HG02970 (cell line): ENCODE measurements around the gene TBC1D10A.
"Not testable (repeated sequence)": the region's sequence is repeated elsewhere in the genome, so short reads cannot be mapped to it uniquely, and the experiment has no call there.

Experiments used
- ATAC-seq: cut with Tn5 transposase; IDR thresholded peaks from one replicate; pipeline ENCODE4 v1.9.1; 2021; ENCODE audit warnings: mild to moderate bottlenecking, moderate library complexity, moderate number of reproducible peaks; ENCODE audit not compliant: unreplicated experiment, low FRiP score

Gene TBC1D10A

DNA sequence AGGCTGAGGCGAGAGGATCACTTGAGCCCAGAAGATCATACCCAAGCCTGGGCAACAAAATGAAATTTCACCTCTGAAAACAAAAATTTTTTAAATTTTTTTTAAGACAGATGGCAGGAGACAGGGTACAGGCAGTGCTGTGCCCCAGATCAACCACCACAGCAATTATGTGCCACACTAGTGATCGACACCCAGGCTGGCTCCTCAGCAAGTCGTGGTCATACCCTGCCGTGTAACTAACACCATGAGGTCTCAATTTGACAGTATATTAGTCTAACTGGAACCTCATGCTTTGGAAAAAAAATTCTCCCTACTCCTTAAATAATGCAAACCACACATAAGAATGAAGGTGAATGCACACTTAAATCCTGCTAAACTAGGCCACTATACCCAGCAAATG, 21.7 kb upstream of the TBC1D10A start:
- no peak for ATAC-seq

DNA sequence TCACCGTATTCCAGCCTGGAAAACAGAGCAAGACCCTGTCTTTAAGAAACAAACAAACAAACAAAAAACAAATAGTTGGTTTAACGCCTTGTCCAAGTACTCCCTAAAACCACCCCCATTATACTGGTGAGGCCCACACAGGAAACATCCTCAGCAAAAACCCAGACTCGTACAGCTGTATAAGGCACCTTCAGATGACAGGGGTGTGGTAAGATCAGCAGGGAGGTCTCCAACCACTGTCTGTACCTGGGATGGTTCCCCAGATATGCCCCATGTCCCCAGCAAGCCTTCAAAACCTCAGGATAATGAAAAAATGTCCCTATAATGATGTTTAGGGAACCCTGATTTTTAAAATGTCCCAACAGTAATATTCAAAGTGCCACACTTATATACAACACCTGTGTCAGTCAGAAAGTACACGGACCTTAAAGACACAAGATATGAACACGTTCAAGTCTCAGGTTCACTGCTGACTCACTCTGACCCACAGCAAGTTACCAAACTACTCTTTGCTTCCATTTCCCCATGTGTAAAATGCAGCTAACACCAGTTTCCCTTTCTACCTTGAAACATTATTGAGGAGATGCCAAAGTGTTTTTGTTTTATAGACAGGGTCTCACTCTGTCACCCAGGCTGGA, 20.6 kb upstream of the TBC1D10A start:
- ATAC-seq, result no peak

DNA sequence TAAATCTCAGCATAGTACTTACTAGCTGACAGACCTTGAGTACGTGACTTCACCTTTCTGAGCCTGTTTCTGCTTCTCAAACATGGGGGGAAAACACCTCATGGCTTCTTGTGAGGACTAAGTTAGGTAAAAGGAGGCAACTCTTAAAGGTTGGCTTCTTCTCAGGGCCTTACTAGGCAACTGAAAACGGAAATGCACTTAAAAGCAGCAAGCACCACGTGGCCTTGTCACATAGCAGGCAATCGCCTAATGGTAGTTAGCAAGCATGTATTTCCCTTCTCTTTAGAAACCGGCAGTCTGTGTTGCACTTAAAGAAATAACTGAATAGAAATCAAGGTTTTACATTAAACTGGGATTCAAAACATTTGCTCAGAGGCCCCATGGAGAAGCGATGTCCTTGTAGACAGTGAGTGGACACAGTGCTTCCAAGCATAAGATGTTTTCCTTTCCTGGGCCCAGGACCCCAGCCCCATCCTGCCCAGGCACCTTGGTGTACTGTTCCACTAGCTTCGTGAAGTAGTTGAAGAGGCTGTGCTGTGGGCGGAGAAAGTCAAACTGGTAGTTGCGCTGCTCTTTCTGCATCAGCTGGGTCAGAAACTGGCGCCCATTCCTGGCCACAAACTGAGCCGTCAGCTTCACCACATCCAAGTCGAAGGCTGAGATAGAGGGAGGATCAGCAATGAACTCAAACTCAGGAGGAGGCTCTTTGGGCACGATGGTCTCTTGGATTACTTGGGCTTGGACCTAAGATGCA, 17.9 kb upstream of the TBC1D10A start:
- ATAC-seq, result no peak

DNA sequence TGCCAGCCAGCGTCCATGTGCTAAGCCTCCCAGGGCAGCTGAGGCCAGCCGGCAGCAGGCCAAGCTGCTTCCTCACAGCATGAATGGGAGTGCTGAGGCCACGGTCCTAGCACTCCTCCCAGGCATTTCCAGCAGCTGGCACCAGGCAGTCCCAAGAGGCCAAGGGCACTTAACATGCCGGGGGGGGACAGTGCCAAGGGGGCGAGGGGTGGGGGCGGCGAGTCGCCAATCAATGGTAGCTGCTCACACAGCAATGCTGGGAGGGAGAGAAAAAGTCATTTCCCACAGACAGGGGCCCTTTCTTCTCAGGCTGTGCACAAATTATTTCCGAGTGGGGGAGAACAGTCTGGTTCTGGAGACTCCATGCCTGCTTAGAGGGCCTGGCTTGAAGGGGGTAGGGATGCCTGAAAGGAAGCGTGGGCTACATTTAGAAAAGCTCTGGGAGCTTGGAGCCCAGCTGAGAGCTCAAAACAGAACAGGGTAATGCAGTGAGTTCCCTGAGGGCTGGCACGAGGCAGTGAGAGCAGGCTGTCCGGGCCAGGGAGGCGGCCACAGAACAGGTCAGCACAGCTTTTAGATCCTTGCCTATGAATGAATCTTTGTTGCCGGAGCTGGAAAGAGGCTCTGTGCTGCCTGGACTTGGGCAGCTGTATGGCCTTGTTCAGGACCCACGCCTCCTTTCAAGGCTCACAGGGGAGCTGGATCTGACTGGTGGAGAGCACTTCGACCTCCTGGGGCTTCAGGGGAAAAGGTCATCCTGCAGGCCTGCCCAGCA, 14.4 kb upstream of the TBC1D10A start:
- no peak for ATAC-seq

DNA sequence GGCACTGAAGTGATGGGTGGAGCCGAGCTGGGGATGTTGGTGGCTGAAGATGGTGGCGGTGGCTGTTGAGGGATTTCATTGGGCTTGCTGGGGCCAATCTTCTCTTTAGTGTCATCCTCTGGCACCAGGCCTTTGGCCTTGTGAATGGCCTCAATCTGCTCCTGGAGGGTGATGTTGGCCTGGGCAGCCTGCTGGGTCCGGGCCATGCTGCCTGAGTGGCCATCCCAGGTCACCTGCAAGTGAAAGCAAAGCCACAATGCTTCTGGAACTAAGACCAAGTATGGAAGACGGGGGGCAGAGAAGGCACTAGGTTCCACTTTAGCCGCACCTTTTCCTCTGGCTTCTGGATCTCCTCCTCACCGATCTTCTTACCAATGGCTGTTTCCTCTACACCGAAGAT, 12.1 kb upstream of the TBC1D10A start:
- no peak for ATAC-seq

DNA sequence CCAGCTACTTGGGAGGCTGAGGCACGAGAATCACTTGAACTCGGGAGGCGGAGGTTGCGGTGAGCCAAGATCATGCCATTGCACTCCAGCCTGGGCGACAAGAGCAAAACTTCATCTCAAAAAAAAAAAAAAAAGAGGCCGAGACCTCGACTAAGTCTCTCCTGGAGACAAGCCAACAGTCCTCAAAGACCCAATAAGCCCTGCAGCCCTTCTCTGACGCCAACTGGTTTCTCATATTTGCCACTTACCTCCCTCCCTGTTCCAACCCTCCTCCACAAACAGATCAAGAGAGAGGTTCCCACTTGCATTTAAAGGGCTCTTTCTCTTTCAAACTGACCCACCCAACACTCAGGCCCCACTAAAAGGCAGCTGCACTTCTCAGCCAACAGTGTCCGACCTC, 11.6 kb upstream of the TBC1D10A start:
- ATAC-seq, result not testable (repeated sequence)

DNA sequence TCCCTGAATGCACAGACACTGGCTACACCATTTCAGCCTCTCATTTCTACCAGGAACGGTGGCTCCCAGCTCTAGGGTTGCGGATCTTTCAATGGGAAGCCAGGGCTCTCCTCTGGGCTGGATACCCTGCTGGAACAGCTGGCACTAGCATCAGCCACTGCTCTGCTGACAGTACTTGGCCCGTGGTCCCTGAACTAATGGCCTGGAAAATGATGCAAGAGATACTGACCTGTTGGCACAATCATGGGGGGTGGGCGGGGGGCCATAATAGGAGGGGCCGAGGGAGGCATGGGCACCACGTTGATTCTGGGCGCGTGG, 10.7 kb upstream of the TBC1D10A start:
- ATAC-seq, result no peak

DNA sequence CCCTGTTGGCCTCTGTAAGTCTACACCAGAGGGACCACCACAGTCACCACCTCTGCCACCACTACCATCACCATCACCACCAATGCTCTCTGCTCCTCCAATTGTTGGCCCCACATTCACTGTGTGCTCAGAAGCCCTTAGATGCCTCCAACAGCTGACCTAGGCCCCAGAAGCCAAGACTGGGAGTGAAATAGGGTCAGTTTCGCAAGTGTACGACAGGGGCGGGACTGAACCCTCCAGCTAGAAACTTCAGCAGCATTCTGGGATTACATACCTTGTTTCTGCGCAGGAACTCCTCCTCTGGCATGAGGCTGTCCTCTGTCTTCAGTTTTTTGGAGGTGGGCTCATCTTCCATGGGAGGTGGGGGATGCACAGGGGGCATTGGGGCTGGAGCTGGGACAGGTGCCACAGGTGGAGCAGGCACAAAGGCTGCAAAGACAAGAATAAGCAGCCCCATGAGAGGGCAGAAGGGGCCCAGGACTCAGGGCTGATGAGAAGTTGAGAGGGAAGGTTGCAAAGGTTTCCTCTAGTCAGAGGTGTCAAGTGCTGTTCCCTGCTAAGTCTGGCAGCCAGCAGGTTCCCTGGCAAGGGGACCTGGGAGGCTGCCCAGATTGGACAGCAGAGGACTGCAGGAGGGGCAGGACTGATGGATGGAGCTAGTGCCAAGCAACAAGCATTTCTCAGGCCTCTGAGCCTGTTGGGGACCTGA, 10.2 kb upstream of the TBC1D10A start:
- ATAC-seq, result no peak

DNA sequence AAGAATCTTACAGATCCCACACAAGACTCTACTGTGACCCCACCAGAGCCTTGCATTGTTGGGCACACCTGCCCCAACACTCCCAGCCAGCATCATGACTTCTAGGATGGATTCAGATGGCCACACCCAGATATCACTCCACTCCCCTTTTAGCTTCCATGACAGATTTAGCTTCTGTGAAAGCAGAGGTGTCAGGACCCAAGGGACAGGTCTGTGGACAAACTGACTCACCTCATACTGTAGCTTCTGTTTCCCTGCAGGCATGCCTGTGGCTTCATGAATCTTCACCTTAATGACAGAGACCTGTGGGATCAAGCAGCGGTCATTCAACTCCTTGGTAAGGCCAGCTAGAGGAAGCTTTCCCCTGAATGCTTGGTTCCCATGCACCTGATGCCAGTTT, 8.5 kb upstream of the TBC1D10A start:
- no peak for ATAC-seq

DNA sequence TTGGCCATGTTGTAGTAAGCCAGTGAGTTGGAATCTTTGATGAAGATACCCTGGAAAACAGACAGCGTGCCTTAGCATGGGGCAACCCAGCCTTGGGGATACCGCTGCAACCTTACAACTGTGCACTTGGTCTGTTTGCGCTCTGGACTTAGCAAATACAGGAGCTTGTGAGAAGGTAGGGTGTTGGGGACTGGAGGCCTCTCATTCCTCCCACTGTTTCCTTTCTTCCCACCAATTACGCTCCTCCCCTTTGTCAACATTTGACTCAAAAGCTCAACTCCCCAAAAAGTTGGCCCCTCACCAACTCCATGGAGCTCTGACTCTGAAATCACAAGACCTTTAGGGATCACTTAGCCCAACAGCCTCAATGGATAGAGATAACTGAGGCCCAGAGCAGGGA, 7.9 kb upstream of the TBC1D10A start:
- ATAC-seq, result no peak

DNA sequence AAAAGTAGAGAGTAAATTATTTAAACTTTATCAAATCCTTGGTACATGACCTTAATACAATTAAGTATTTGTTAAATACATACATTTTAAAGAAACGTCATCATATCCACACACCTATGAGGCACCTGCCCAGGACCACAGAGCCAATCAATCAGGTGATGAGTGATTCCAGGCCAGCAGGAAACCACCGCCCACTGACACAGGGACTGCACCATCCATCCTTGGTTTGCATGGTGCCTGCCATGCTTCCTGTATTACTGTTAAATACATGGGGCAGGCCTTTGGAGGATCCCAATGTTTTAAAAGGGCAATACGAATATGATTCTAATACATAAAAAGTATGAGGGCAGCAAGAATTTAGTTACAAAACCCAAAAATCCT, 7.0 kb upstream of the TBC1D10A start:
- ATAC-seq, result no peak

DNA sequence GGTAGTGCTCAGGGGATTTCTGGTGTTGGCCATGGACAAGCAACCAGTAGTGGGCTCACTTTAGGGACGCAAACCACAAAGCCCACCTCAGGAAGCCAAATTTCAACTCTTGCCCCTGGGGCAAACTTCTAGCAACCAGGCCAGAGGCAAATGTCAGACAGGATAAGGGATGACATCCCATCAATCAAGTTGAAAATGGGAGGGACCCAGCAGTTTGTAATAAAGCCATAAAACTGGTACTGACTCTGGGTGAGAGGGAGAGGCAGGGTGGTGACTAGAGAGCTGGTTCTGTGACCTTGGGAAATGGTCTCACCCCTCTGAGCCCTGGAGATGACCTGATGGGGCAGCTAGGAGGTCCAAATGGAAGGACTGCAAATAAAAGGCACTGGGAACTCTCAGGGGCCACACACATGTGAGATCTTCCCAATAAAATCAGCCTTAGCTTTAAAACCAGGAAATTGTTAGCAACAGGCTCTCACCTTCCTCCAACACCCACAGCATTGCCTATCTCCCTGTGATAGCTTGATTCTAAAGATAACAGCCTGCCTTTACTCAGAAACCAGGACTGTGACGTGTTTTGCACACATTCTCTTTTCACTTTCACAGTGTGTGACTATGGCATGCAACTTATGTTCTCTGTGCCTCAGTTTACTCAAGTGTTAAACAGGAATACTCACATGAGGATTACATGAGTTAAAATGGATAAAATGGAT, 6.4 kb upstream of the TBC1D10A start:
- ATAC-seq, result no peak

DNA sequence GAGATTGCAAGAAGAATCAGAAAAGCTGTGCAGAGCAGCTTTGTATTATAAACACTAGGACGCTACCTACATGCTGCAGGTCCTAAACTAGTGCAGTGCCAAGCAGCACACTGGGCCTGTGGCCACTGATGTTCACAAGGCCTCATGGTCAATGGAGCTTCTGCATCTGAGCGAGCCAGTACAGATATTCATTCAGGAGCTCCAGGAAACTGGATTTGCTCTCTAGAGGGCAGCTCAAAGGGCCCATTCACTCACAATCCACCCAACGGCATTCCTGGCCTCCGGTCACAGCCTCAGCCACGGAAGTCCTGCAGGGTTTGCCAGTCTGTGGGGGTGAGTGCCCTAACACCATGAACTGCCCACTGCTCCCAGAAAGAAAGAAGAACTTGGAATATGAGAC, 5.8 kb upstream of the TBC1D10A start:
- ATAC-seq, result no peak

DNA sequence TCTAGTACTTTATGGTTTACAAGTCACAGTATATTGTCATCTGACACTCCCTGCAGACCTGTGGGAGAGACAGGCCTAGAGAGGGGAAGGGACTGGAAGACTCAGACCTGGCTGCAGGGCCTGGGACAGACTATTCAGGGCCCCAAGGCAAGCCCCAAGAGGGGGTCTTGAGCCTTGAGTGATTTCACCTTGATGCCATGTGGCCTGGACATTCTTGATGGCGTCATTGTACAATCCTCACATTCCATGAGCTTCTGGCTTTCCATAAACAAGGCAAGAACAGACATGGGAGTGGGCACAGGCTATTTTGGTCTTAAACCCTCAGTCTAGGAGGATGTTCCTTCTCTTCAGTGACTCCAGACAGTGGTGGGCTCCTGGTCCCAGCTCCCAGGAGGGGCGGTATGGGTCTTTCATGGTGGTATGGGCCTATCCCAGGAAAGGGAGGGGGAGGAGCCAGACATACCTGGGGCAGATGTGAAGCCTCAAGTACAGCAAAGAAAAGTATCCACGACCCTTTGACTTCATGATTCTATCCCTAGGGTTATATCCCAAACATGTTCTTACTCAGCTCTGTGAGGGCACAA, 1.8 kb upstream of the TBC1D10A start:
- no peak for ATAC-seq

DNA sequence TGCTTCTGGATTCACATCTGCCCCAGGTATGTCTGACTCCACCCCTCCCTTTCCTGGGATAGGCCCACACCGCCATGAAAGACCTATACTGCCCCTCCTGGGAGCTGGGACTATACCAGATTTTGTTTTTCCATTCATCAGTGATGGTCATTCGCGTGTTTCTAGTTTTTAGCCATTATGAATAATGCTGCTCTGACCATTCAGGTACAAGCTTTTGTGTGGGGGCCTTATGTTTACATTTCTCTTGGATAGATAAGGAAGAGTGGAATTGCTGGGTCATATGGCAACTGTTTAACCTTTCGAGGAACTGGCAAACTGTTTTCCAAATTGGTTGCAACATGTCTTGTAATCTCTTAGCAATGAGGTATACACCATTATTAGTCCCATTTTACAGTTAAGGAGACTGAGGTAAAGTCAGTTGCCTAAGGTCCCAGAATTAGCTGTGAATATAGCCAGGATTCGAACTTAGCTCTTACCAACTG, 1.2 kb upstream of the TBC1D10A start:
- no peak for ATAC-seq

DNA sequence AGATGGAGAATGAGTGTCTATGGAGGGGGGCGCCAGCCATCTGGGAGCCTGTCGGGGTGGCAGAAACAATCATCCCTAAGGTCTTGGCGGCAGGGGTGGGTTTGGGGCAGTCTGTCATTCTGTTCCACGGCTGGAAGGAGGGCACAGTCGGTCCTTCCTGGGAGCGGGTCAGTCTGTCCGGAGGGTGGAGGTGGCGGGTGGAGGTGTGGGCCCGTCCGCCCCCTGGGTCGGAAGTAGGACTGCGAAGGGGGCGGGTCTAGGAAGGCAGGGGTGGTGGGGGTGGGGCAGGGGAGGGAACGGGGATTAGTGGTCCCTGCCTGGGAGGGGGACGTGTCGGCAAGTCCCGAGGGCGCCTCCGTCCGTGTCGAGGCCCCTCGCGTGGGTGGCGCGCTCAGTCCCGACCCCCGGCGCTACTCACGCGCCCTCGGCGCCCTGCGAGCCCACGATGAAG, 461 bp downstream of the TBC1D10A start:
- peak; percentile 30 for ATAC-seq

DNA sequence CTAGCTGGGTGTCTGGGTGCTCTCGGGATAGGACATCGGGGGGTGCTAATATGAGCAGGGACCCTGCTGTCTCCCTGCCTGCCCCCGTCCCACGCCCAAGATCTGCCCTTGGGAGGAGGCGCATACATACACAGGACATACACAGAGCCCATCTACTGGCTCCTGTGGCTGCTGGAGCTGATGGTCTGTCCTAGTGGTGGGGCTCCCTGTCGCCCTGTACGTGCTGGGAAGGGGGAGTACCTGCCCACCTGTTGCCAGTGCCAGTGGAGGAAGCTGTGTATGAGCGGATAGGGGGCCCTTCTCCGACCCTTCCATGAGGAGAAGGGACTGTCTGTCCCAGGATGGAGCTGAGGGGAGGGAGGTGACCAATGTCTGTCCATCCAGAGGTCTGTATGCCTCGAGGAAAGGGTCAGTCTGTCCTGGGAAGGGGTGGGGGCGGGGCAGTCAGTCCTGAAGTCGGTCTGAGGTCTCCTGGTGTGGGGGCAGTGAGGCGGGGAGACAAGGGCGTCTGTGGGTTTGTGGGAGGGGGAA, 952 bp downstream of the TBC1D10A start:
- ATAC-seq, result no peak

DNA sequence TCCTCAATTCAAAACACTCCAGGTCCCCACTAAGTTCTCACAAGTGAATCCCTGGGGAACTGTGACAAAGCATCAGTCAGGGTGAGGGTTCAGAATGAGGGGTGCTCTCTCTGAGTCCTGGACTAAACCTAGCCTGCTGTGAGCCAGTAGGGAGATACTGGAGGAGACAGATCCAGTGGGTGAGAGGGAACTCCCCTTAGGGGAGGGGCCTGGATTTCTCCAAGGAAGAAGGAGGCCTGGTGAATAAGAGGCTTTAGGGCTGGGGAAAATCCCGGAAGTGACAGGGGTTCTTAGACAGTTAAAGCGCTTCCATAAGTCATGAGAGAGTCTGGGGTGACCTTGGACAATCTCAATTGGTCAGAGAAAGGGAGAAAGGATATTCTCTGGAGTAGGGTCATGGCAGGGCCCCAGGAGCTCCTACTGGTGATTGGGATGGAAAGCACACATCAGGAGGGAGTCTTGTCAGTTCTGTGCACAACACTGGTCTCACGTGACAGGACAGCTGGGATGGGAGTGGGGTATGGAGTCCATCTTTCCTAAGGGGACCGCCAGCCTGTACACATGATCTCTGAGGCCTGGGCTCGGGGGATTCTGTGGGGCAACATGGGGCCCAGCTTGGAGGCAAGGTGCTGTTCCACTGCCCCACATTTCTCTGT, 1.5 kb downstream of the TBC1D10A start:
- ATAC-seq, result no peak

DNA sequence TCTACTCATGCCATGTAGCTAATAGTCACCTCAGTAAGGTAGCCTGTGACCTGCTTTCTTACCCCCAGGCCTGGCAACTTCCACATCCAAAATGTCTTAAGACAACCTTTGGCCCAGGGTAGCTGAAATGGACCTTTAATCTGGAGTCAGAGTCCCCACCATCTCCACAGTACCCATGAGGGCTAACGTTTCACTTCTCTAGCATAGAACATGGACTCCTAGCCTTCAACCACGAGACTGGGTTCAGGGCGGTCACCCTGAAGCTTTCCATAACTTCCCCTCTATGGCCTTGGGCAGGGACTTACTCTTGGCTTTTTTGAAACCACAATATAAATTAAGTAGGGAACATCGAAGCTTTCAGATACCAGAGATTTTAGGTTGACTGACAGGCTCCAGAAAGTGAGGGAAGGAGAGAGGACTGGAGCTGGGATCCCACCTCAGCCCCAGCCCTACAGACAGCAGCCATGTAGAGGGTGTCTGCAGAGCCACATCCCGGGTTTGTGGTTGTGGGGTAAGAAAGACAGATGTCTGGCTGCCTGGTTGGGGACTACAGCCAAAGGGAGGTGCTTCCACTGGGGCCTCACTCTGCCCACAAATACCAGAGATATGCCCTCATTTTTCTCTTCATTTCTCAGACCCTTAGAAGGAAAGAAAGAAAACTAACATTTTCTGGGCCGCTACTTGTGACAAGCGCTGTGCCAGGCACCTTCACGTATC, 2.6 kb downstream of the TBC1D10A start:
- ATAC-seq, result no peak
